GF-D8 (cell line): Measurements from ENCODE around the gene ZNF177.
"Not testable (repeated sequence)": the region's sequence is repeated elsewhere in the genome, so short reads cannot be mapped to it uniquely, and the experiment has no call there.

Experiments used
- DNase-seq: peaks from one replicate; lab custom pipeline; 2025; lab: John Stamatoyannopoulos, UW

The ZNF177 gene

DNA sequence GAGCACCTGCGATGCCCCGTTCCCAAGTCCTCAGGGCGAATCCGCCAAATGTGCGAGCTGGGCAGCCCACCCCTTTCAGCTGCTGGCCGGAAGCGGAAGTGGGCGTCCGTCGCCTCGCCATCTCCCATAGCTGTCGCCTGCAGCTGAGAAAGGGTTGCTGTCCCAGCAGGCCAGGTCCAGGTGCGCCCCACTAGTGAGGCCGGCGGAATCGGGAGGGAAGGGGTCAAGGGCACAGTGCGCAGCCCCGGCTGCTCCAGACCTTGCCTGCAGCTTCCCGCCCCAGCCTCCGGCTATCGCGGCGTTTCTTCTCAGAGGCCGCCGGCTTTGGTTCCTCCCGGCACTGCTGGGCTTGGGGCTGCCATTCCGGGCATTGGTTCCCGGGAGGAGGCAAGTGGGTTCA lies at the start of gene ZNF177:
ZNF177 (plus strand) TSS at position 109 of the 400 bp plus-strand sequence. CDS start 15,299 bp downstream, outside the sequence.
- no peak for DNase-seq

DNA sequence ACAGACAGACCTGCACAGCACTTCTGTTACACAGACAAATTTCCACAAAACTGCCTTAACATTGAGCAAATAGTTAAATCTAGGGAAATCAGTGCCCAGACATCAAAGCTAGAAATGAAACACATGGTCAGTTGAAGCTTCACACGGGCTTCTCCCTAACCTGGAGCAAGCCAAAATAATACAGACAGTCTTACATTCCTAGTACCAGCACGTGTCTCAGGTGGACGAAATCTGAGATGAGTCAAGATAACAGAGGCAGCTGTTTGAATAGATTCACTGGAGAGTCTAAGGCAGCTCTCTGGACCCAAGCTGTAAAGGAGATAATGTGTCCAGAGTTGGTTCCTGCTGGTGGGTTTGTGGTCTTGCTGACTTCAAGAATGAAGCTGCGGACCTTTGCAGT lies 49.1 kb upstream of the ZNF177 start:
- no peak for DNase-seq

DNA sequence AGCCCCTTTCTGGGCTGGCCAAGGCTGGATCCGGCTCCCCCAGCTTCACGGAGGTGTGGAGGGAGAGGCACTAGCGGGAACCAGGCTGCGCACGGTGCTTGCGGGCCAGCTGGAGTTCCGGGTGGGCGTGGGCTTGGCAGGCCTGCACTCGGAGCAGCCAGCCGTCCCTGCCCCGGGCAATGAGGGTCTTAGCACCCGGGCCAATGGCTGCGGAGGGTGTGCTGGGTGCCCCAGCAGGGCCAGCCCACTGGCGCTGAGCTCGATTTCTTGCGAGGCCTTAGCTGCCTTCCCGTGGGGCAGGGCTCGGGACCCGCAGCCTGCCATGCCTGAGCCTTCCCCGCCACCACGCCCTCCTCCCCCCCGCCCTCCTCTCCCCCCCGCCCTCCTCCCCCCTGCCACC lies 41.5 kb upstream of the ZNF177 start:
- no peak for DNase-seq

DNA sequence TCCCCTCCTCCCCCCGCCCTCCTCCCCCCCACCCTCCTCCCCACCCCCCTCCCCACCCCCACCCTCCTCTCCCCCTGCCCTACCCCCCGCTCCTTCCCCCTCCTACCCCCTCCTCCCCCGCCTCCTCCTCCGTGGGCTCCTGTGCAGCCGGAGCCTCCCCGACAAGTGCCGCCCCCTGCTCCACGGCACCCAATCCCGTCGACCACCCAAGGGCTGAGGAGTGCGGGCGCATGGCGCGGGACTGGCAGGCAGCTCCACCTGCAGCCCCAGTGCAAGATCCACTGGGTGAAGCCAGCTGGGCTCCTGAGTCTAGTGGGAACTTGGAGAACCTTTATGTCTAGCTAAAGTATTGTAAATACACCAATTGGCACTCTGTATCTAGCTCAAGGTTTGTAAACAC lies 41.1 kb upstream of the ZNF177 start:
- not testable (repeated sequence) for DNase-seq

DNA sequence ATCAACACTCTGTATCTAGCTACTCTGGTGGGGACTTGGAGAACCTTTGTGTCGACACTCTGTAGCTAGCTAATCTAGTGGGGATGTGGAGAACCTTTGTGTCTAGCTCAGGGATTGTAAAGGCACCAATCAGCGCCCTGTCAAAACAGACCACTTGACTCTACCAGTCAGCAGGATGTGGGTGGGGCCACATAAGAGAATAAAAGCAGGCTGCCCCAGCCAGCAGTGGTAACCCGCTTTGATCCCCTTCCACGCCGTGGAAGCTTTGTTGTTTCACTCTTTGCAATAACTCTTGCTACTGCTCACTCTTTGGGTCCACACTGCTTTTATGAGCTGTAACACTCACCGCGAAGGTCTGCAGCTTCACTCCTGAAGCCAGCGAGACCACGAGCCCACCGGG lies 40.6 kb upstream of the ZNF177 start:
- DNase-seq, result not testable (repeated sequence)

DNA sequence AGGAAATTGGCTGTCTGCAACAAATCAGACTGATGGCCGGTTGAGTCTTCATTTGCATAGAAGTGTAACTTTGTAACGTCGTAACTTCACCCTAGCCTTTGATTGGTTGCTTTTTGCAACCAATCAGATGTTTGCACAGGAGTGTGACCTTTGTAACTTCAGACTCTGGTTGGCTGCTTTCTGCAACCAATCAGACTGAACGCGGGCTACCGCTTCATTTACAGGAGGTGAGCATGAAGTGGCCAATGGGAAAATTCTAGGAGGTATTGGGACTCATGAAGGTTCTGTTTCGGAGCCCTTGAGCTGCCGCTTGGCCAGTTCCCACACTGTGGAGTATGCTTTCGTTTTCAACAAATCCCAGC lies 39.3 kb upstream of the ZNF177 start:
- DNase-seq, result peak; percentile 68

DNA sequence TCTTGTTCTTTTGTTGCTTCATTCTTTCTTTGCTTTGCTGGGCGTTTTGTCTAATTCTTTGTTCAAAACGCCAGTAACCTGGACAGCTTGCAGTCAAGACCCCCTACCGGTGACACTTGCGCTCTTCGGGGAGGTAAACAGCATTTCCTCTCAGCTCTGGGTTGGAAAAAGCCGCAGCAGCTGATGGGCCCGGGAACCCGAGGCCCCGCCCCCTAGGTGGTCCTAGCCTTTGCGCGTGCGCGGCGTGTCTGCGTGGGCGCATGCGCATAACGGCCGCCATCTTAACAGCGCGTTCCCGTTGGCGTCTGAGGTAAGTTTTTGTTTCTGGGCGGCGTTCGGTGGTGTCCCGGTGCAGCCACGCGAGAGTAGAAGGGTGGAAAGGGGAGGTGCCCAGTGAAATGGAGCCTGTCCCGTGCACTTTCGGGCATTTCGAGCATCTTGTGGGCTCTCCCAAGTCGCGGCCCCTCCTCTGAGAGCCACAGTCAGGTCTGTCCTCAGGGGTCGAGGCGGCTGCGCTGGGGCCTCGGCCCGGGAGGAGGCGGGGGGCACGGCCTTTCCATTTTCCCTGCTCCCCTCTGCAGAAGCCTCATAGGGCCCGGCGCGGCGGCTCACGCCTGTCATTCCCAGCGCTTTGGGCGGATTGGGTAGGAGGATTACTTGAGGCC lies 38.8 kb upstream of the ZNF177 start, which contains the start of gene ZNF559:
ZNF559 (plus strand) TSS at position 261 of the 665 bp plus-strand sequence. CDS start 14,371 bp downstream, outside the sequence.
- peak; percentile 89 for DNase-seq

DNA sequence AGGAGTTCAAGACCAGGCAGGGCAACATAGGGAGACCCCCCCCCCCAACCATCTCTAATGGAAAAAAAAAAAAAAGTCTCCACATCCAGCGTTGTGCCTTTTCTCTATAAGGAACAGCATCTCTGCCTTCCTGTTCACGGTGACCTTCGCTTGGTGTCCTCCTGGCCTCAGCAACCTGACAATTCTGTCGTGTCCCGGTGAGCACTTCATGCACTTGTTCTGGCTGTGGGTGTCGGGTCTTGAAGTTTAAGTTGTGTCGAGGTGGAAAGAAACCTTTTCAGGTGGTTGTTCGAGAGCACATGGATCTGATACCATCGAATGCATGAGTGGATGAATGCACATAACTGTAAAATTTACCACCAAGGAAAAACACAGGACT lies 38.2 kb upstream of the ZNF177 start:
- no peak for DNase-seq

DNA sequence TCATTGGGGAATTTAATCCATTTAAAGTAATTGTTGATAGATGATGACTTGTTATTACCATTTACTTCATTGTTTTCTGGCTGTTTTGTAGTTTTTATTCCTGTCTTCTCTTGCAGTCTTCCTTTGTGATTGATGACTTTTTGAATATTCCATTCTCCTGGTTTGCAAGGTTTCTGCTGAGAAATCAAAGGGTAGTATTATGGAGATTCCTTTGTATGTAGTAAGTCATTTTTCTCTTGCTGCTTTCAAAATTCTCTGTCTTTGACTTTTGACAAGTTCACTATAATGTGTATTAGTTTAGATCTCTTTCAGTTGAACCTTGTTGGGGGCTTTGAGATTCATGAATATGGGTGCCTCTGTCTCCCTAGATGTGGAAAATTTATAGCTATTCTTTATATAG lies 32.8 kb upstream of the ZNF177 start:
- DNase-seq, result no peak

DNA sequence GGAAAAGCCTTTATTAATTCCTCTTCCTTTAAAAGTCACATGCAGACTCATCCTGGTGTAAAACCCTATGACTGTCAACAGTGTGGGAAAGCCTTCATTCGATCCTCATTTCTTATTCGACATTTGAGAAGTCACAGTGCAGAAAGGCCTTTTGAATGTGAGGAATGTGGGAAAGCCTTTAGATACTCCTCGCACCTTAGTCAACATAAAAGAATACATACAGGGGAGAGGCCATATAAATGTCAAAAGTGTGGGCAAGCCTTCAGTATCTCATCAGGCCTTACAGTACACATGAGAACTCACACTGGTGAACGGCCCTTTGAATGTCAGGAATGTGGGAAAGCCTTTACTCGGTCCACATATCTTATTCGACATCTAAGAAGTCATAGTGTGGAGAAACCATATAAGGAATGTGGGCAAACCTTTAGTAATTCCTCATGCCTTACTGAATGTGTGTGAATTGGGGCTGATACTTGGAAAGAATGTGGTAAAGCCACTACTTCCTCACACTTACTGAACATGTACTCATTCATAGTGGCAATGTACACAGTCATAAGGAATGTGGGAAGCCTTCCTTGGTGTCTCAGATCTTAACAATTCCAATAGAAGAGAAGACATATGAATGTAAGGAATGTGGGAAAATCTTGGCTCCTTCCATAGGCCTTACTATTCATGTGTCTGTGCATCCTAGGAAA lies 20.1 kb upstream of the ZNF177 start:
- no peak for DNase-seq

DNA sequence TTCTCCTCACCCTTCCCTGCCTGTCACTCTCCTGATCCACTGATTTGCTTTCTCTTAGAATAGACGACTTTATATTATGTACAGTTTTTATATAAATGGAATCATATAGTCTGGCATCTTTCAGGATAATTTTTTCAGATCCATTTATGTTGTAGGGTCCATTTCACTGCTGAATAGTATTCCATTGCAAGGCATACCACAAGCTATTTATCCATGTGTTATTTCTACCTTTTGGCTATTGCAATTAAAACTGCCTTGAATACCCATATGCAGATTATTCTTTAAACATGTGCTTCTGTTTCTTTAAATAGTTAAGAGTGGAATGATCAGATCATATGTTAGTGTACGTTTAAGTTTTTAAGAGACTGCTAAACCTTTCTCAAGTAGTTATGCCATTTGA lies 17.8 kb upstream of the ZNF177 start:
- DNase-seq, result no peak

DNA sequence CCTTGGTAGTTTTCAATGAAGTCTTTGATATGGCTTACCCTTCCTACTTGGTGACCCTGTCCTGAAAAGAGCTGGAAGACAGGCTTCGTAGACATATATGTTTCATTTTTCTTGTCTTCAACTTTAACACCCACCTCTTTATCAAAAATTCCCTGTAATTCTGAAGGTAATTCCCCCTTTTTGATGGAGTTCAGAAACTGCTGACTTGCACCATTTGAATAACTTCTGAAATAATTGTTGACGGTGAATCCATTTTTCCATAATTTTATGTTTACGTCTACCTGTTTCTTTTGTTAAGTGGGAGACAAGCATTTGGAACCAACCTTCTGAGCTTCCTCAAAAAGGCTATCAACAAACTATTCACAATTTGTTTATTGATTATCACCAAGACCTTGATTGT lies 14.6 kb upstream of the ZNF177 start:
- no peak for DNase-seq

DNA sequence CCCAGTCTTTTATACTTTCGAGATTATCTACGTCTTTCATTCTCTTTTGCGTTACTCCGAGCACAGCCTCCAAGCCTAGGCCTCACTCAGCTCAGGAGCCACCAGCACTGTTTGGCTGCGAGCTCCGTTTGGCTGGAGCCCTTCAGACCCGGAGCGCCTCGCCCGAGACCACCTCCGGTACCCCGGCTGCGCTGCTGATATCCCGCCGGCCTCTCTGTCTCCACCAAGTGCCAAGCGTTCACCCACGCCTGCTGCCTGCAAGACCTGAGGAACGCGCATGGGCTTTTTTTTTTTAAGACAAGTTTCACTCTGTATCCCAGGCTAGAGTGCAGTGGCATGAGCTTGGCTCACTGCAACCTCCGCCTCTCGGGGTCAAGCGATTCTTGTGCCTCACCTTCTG lies 14.1 kb upstream of the ZNF177 start:
- DNase-seq, result no peak

DNA sequence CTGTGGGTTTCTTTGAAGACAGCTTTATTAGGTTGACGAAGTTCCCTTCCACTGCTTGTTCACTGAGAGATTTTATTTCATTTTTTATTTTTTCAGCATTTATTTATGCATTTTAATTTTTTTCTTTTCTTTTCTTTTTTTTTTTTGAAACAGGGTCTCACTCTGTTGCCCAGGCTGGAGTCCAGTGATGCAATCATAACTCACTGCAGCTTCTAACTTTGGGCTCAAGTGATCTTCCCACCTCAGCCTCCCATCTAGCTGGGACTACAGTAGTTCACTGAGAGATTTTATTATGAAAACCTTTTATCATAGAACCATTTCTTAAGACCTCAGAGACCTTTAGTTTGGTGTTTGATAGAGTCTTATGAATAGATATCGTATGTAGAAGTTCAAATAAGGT lies 10.3 kb upstream of the ZNF177 start:
- DNase-seq, result no peak

DNA sequence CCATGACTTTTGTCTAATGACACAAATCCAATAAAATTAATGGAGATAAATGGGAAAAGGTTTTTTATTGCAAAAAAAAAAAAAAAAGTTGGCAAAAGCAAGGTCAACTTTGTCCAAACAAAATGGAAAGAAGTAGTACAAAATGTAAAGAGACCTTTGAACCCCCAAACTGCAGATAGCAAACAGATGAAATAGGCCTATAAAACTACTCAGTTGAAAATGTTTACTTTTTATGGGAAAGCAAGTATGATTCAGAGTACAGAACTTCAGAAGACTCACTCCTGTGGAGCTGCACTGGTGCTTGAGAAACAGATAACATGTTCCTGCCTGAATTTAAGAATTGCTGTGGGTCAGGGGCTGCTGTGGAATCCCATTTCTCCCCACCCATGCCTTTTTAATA lies 9.8 kb upstream of the ZNF177 start:
- no peak for DNase-seq

DNA sequence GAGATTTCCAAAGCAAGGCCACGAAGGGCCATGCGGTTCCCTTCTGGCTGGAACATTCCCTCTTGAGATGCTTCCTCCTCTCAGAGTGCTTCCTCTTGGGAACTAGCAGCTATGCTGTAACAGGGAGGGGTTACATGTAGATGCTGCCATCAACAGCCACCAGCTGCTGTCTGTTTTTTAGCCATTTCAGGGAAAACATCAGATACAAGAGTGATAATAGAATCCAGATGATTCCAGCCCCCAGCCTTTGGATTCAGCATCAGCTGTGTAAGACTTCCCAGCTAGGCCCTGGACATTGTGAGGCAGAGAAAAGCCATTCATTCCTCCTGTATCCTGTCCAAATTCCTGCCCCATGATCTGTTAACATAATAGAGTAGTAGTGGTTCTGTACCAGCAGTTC lies 8.2 kb upstream of the ZNF177 start:
- no peak for DNase-seq

DNA sequence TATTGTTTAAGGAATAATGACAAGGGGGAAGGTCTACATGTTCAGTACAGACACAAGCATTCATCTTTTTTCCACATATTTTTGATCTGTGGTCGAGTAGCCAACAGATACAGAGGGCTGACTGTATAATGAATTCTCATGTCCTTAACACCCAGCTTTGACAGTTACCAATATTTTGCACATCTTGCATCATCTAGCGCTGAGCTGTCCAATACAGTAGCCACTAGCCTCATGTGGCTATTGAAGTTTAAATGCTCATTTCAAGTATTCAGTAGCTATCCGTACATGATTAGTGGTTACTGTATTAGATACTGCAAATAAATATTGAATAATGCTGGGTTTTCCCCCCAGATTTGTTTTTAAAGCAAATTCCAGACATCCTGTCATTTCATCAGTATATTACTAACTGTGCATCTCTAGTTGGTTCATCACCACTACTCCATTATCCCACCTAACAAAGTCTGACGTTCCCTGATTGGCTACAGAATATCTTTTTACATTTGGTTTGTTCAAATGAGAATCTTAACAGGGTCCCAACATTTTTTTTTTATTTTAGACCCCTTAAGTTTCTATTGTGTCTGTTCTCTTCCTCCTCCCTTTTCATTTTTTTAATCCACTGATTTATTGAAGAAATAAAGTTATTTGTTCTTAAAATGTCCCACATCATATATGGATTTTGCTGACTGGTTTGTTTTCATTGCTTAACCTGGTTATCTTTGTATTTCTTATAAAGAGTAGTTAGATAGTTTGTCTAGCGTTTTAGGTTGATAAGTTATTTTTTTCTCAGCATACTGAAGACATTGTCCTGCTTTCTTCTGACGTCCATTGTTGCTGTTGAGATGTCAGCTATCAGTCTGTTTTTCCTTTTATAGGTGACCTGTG lies 8.2 kb downstream of the ZNF177 start:
- DNase-seq, result no peak

DNA sequence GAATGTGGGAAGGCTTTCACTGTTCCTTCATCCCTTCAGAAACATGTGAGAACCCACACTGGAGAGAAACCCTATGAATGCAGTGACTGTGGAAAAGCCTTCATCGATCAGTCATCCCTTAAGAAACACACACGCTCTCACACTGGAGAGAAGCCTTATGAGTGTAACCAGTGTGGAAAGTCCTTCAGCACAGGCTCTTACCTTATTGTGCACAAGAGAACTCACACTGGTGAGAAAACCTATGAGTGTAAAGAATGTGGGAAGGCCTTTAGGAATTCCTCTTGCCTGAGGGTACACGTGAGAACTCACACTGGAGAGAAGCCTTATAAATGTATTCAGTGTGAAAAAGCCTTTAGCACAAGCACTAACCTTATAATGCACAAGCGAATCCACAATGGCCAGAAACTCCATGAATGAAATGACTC lies 18.6 kb downstream of the ZNF177 start:
- DNase-seq, result no peak

DNA sequence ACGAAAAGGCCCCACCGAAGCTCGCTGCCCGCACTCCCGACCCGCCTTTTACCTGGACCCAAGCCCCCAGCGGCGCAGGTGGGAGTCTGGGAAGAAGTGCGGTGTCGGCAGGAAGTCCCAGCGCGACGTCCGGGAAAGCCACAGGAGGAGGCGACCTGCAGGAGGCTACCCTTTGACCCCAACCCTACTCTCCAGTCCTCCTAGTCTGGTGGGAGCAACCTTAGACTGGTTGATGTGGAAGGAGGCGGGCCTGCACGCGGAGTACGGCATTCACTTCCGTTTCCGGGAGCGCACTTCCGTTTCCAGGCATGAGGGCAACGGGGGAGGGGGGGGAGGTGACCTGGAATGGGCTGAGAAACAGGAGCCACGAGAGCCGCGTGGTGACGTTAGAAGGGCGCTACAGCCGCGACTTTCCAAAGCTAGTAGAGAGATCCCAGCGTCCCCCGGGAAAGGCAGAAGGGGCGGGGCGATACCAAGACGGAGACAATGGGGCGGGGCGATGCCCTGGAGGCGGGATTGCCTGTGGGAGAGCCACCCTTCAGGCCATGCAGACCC lies 44.1 kb downstream of the ZNF177 start:
- peak; percentile 88 for DNase-seq

DNA sequence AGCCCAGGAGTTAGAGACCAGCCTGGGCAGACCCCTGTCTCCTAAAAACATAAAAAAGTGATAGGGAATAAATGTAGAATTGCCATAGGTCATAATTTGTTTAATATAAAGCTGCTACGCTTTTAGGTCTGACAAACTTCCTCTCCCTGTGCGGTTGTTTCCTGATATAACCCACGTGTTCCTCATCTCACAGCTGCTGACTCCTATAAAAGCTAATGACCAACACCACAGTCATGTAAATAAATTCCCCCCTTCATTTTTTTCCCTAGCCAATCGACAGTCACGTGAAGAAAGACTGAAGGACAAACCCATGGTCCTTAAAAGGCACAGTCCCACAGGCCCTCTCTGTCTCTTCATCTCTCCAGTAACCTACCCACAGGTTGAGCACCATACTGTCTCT lies 45.0 kb downstream of the ZNF177 start:
- peak; percentile 56 for DNase-seq

DNA sequence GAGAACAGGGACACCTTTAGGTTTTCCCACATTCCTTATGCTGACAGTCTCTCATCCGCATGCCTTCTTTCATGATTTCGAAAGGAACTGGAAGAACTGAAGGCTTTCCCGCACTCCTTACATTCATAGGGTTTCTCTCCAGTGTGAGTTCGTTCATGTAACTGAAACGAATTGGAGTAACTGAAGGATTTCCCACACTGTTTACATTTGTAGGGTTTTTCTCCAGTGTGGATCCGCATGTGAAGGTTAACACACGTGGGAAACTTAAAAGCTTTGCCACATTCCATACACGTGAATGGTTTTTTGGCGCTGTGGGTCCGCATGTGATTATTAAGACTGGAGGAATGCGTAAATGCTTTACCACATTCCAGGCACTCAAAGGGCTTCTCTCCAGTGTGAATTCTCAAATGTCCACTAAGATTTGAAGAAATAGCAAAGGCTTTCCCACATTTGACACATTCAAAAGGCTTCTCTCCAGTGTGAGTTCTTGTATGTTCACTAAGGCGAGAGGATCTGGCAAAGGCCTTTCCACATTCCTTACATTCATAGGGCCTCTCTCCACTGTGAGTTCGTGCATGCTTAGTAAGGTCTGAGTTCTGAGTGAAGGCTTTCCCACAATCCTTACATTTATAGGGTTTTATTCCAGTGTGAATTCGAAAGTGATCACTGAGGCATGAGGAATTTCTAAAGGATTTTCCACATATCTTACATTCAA lies 50.6 kb downstream of the ZNF177 start:
- DNase-seq, result no peak

DNA sequence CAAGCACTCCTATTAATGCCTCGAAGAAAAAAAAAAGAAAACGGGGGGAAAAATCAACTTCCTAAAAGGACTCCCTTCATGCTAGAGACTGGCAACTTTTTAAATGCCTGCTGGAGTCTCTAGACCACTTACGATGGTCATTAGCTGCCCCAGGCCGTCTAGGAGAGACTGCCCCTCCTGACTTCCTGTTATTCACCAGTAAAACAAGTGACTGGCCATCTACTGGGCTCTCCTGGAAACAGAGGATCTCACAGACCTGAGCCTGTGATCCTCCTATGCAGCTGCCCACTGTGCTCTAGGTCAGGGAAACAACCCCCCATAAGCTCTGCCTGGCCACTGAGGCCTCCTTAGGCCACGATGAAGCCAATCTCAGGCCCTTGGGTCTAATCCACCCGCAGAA lies 65.1 kb downstream of the ZNF177 start:
- DNase-seq, result no peak
